Ectodermal cell (in vitro differentiated cells): ENCODE measurements around the gene FNDC1.

Experiments
- H3K27ac ChIP-seq: 2 replicates; pipeline ENCODE4 v1.7.0; 2013; ENCODE audit warnings: mild to moderate bottlenecking, low read depth, low read length; ENCODE audit not compliant: insufficient read depth, poor library complexity, severe bottlenecking
- H3K27me3 ChIP-seq: 2 replicates; pipeline ENCODE4 v1.7.0; 2013; ENCODE audit warnings: mild to moderate bottlenecking, low read length; ENCODE audit not compliant: insufficient read depth, control insufficient read depth, poor library complexity, severe bottlenecking
- H3K36me3 ChIP-seq: one replicate; pipeline ENCODE4 v1.7.0; 2013; ENCODE audit warnings: low read length; ENCODE audit not compliant: control insufficient read depth, insufficient read depth
- H3K4me1 ChIP-seq: one replicate; pipeline ENCODE4 v1.7.0; 2013; ENCODE audit warnings: low read length; ENCODE audit not compliant: control insufficient read depth, insufficient read depth
- H3K4me3 ChIP-seq: 2 replicates; pipeline ENCODE4 v1.7.0; 2013; ENCODE audit warnings: low read depth, low read length, control low read depth; ENCODE audit not compliant: insufficient read depth
- H3K9me3 ChIP-seq: 2 replicates; pipeline ENCODE4 v1.7.0; 2013; ENCODE audit warnings: mild to moderate bottlenecking, low read length, moderate library complexity; ENCODE audit not compliant: control insufficient read depth
- WGBS, 2 experiments: methylation state at CpG; one replicate each; pipeline ENCODE4 v1.1.7; 2013; ENCODE audit warnings: missing lambda C conversion rate in 2 of 2; 5-methylcytosine and 5-hydroxymethylcytosine counted together

FNDC1 gene

DNA sequence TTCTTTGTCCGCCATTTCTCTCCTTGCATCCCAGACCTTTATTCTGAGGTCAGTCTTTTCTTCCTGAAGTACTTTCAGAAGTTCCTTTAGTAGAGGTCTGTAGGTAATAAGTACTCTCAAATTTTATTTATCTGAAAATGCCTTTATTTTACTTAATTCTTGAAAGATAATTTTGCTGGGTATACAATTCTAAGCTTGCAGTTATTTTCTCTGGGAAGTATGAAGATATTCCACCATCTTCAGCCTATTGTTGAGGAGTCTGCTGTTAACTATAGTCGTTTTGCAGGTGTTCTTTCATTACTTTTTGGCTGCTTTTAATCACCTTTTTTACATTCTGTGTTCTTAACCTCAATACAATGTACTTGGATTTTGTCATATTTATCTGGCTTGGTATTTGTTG lies 13.5 kb upstream of the FNDC1 start:
- Histone ChIP-seq H3K4me1 (no peaks in the 10 kb centered on the region), H3K36me3 (no peaks in the 10 kb centered on the region), H3K9me3 (peaks cover 2% of the 10 kb centered on the region), H3K4me3 (no peak overlapping the region), H3K27me3 (no peaks in the 10 kb centered on the region), H3K27ac (no peak overlapping the region)
- 81 to 92% methylated on average over 2 of the region's 2 CpGs for WGBS, 2 experiments

DNA sequence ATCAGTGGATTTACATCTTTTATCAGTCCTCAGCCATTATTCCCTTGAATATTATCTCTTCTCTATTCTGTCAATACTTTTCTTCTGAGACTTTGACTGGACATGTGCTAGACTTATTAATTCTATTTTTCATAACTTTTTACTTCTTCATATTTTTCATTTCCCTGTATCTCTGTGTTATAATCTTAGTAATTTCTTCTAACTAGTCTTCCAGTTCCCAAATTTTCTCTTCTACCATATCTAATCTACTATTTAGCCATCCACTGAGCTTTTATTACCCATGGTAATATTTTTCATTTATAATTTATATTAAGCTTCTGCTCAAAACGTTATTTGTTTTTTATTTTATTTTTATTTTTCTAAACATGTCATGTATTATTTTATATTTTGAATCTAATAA lies 13.1 kb upstream of the FNDC1 start:
- H3K27me3 ChIP-seq: no peaks in the 10 kb centered on the region
- no peaks in the 10 kb centered on the region for H3K36me3 ChIP-seq
- peaks cover 2% of the 10 kb centered on the region for H3K9me3 ChIP-seq
- no peak overlapping the region for H3K4me3 ChIP-seq
- H3K27ac ChIP-seq: no peak overlapping the region
- no peaks in the 10 kb centered on the region for H3K4me1 ChIP-seq
- no CpG with 5 or more reads among the region's 1 CpG for WGBS, 2 experiments

DNA sequence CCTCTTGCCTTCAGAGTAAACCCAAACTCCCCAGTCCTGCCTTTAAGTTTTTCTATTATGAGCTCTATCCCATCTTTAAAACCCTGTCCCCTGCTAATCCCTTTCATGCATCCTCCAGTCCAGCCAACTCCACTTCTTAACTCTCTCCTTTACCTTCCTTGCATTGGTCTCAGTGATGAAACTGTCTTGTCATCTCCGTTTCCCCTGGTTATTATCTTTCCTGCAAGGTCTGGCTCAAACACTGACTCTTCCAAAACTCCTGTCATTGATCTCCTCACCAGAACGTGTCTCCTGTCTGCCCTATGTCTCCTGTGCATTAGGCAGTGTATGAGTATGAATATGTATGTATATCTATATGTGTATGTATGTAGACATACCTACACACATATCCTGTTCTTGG lies 11.8 kb upstream of the FNDC1 start:
- peaks cover 2% of the 10 kb centered on the region for H3K9me3 ChIP-seq
- no peak overlapping the region for H3K27ac ChIP-seq
- no peaks in the 10 kb centered on the region for H3K36me3 ChIP-seq
- no peaks in the 10 kb centered on the region for H3K4me1 ChIP-seq
- no peak overlapping the region for H3K4me3 ChIP-seq
- H3K27me3 ChIP-seq: no peaks in the 10 kb centered on the region
- WGBS, 2 experiments: 78 to 88% methylated on average over 1 to 2 of the region's 2 CpGs

DNA sequence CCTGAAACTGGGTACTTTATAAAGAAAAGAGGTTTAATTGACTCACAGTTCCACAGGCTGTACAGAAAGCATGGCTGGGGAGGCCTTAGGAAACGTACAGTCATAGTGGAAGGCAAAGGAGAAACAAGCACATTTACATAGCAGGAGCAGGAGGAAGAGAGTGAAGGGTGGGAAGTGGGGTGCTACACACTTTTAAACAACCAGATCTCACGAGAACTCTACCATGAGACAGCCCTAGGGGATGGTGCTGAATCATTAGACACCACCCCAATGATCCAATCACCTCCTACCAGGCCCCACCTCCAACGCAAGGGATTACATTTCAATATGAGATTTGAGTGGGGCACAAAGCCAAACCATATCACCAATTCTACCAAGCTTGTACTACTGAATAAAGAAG lies 7.4 kb upstream of the FNDC1 start:
- H3K36me3 ChIP-seq: no peaks in the 10 kb centered on the region
- H3K9me3 ChIP-seq: no peaks in the 10 kb centered on the region
- no peak overlapping the region for H3K4me3 ChIP-seq
- WGBS, 2 experiments: 55 to 63% methylated on average over 3 of the region's 3 CpGs
- peaks cover 16% of the 10 kb centered on the region for H3K27me3 ChIP-seq
- H3K4me1 ChIP-seq: no peaks in the 10 kb centered on the region
- no peak overlapping the region for H3K27ac ChIP-seq

DNA sequence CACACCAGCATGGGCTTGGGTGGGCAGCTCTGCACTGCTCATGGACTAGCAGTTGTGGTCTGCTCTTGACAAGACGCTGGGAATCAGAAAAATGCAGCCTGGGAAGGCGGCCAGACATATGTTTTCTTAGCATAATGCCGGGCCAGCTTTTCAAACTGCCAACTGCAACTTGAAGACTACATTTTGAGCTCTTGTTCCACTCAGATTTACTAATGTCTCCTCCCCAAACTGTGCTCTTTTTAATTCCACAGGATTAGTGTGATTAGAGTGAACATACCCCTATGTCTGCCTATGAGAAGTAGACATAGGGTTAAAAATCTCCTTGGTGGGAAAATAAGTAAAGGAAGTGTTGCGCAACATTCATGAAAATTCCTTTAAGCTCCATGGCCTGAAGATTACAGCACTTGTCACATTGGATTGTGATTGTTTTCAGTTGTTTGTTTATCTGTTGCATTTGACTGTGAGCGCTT lies 5.3 kb upstream of the FNDC1 start:
- no peaks in the 10 kb centered on the region for H3K36me3 ChIP-seq
- no peak overlapping the region for H3K27ac ChIP-seq
- WGBS, 2 experiments: 91 to 92% methylated on average over 5 of the region's 5 CpGs
- no peaks in the 10 kb centered on the region for H3K4me1 ChIP-seq
- no peak overlapping the region for H3K4me3 ChIP-seq
- H3K27me3 ChIP-seq: peaks cover 37% of the 10 kb centered on the region
- H3K9me3 ChIP-seq: no peaks in the 10 kb centered on the region

DNA sequence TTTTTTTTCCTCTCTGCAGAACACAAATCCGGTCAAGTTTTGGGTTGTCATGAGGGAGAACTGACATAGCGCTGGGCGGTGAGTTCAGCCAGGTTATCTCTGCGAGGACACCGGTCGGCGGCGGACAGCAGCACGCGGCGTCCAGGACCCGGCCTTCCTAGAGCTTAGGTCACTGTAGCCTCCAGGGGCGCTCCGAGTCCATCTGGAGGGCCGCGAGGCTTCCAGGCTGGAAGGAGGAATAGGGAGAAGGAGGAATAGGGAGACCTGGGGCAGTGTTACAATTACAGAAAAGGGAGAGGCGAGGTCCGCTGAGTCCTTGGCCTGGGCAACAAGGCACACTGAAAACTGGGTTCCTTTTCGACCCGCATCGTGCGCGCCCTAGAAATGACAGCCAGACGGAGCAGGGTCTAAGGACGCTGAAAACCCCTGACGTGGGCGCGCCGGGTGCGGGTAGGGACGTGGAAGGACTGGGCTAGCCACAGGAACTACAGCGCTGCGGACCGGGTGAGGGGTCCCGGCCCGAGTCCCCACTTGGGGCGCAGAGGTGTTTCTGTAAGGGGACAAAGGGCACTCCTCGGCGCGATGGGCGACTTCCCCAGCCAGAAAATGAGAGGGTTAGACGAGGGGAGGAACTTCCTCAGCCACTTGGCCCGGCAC lies 536 bp upstream of the FNDC1 start:
- no peaks in the 10 kb centered on the region for H3K36me3 ChIP-seq
- no peak overlapping the region for H3K27ac ChIP-seq
- peak overlapping the region; percentile 32 for H3K4me3 ChIP-seq
- peaks cover 84% of the 10 kb centered on the region for H3K27me3 ChIP-seq
- H3K4me1 ChIP-seq: peaks cover 6% of the 10 kb centered on the region
- WGBS, 2 experiments: 4 to 5% methylated on average over 43 of the region's 43 CpGs
- no peaks in the 10 kb centered on the region for H3K9me3 ChIP-seq

DNA sequence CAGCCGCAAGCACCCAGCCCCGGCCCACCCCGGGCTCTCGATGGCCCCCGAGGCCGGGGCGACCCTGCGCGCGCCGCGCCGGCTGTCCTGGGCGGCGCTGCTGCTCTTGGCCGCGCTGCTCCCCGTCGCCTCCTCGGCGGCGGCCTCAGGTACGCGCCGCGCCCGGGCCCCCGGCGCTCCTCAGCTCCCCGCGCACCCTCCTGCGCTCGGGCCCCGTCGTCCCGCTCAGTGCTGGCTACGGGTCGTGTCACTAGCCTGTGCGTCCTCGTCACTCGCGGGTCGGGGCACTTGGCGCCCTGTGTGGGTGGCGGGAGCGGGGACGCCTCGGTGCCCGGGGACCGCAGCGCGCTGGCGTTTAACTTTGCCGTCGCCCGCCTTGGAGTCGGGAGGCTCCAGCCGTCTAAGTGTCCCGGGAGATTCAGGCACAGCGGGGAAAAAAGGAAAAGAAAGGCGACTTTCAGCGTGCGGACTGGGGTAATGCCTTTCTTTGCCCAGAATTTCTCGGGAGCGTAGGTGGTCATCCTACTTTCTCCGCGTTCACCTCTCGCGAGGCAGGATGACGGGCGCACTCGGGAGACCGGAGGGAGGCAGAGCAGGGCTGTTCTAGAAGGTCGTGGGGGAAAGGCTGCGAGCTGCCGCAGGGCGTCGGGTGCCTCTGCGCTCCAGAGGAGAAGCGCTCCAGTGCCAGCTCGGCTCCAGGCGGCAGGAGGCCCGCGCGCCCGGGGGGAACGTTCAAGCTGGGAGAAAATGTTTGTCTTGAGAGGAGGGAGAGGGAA lies 545 bp downstream of the FNDC1 start:
- 1 to 2% methylated on average over 87 of the region's 87 CpGs for WGBS, 2 experiments
- no peak overlapping the region for H3K27ac ChIP-seq
- H3K4me3 ChIP-seq: peak overlapping the region; percentile 28
- H3K4me1 ChIP-seq: peaks cover 6% of the 10 kb centered on the region
- no peaks in the 10 kb centered on the region for H3K9me3 ChIP-seq
- H3K36me3 ChIP-seq: no peaks in the 10 kb centered on the region
- H3K27me3 ChIP-seq: peaks cover 94% of the 10 kb centered on the region

DNA sequence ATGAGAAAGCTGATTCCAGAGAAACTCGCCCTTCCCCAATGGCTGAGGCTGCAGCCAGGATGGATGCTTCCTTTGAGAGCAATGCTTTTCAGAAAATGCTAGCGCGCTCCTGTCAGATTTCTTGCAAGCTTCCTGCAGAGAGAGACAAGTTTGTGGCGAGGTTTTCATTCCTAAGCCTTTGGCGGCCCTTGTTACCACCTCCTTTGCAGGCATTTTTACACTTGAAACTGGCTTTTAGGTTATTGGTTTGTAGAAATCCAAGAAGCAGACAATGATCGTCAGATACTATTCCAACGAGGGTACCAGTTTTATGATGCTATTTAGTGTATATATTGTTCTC lies 1.1 kb downstream of the FNDC1 start:
- Histone ChIP-seq H3K36me3 (no peaks in the 10 kb centered on the region), H3K4me3 (peak overlapping the region; percentile 28), H3K9me3 (no peaks in the 10 kb centered on the region), H3K27me3 (peaks cover 98% of the 10 kb centered on the region), H3K27ac (no peak overlapping the region), H3K4me1 (peaks cover 6% of the 10 kb centered on the region)
- 5 to 10% methylated on average over 7 of the region's 7 CpGs for WGBS, 2 experiments

DNA sequence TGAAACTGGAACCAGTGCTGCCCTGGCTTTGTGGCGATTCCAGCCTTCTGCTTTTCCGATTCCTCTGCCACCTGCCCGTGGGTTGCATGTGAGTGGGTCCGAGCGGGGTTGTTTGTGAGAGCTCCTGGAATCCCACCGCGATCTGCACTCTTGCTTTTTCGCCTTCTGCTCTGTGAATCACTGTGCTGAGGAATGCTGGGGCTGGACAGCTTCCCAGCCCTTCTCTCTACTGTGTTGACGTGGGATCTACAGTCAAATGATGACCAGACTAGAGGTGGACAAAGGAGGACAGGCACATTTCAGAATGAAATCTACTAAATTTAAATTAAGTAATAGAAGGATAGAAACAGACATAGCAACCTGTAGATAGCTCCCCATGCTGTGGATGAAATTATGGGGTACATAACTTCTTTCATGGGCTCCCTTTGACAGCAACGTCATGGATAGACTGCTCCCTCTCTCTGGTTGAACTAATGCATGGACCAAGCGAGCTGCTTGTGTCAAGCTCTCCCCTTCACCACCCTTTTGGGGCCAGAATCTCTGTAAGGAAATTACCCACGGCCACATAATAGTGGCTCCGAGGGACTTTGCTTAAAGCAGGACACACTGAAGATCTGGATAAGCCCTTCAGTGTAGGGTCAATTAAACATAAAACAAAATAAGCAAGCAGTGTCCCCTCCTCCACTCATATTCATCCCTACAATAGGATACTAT lies 2.0 kb downstream of the FNDC1 start:
- Histone ChIP-seq H3K4me3 (no peak overlapping the region), H3K27me3 (peaks cover 91% of the 10 kb centered on the region), H3K36me3 (no peaks in the 10 kb centered on the region), H3K9me3 (no peaks in the 10 kb centered on the region), H3K4me1 (peaks cover 6% of the 10 kb centered on the region), H3K27ac (no peak overlapping the region)
- 56 to 61% methylated on average over 13 of the region's 13 CpGs for WGBS, 2 experiments

DNA sequence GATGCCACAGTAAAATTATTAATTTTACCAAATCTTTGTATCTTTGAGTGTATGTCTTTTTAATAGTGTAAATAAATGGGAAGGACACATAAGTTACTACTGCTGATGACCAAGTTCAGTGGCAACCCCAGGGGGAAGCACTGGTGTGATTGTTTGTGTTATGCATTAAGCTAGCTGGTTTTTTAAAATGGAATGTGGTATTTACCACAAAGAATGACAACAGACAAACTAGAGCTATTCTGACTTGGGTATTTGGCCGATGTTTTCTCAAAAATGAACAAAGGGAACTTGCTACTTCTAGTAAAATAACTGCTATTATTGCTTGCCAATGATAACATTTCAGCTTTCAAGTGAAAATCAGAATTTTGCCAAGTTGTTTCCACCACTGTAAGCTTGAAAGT lies 2.9 kb downstream of the FNDC1 start:
- no peak overlapping the region for H3K27ac ChIP-seq
- no peaks in the 10 kb centered on the region for H3K9me3 ChIP-seq
- no peak overlapping the region for H3K4me3 ChIP-seq
- WGBS, 2 experiments: 89 to 100% methylated on average over 1 of the region's 1 CpG
- no peaks in the 10 kb centered on the region for H3K36me3 ChIP-seq
- H3K27me3 ChIP-seq: peaks cover 81% of the 10 kb centered on the region
- H3K4me1 ChIP-seq: peaks cover 6% of the 10 kb centered on the region
